GM21723 (cell line): ENCODE results near the gene ZDHHC24.
A peak's percentile ranks its signal among the peaks of the same experiment; 100 is the strongest.
"Not testable (repeated sequence)": the region's sequence is repeated elsewhere in the genome, so short reads cannot be mapped to it uniquely, and the experiment has no call there.

Experiments
- ATAC-seq: cut with Tn5 transposase; IDR thresholded peaks from one replicate; pipeline ENCODE4 v1.9.1; 2021; ENCODE audit warnings: mild to moderate bottlenecking, moderate library complexity; ENCODE audit not compliant: unreplicated experiment

The ZDHHC24 gene

GRCh38 chr11:66545701-66546367 is at the start of gene ZDHHC24:
Gene ZDHHC24 (minus strand): TSS chr11:66546048. CDS start chr11:66546003, 45 bp downstream.
- ATAC-seq = peak; percentile 83

GRCh38 chr11:66595245-66595904 is 49.5 kb upstream of the ZDHHC24 start:
- ATAC-seq = no peak

GRCh38 chr11:66593650-66594049 is 47.8 kb upstream of the ZDHHC24 start:
- ATAC-seq = no peak

GRCh38 chr11:66593303-66593635 is 47.4 kb upstream of the ZDHHC24 start:
- peak; percentile 2 for ATAC-seq

DNA sequence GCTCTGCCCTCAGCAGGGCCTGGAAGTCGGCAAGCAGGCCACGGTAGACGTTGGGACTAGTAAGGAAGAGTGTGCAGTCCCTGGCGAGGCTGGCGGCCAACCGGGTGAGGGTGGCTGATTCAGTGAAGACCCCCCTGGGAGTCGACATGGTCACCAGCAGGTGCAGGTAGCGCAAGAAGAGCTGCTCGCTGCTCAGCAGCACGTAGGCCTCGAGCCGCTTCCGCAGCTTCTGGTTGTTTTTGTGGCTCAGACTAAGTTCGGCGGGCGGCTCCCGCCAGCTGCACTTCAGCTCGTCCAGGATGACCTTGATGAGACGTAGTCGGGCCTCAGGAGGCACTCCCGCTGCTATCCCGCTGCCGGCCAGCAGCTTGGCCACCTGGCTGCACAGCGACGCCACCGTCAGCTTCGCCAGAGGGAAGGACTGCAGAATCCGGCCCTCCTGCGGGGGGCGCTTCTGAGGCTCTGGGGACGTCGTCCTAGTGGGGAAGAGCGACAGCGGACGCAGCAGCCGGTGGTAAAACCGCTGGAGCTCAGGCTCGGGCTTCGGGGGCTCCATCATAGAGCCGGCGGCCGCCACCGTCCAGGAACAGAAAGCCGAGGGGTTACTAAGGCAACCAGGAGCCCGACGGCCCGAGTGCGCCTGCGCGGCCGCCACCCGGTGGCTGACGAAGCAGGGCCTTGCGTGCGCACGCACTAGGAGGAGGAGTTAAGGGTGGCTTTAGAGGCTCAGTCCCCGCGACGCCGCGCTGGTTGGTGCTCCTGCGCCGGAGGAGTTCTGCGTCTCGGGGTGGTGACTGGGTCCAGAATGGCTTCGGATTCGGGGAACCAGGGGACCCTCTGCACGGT is 46.8 kb upstream of the ZDHHC24 start, which contains the start of the genes CCDC87 and CCS:
Gene CCDC87, minus strand, starts transcription at position 607 of the 846 bp plus-strand sequence. Its CDS starts 48 bp downstream, at position 559.
Gene CCS, plus strand, starts transcription at position 729 of the 846 bp plus-strand sequence. Its CDS starts 77 bp downstream, at position 806.
- ATAC-seq = peak; percentile 81

DNA sequence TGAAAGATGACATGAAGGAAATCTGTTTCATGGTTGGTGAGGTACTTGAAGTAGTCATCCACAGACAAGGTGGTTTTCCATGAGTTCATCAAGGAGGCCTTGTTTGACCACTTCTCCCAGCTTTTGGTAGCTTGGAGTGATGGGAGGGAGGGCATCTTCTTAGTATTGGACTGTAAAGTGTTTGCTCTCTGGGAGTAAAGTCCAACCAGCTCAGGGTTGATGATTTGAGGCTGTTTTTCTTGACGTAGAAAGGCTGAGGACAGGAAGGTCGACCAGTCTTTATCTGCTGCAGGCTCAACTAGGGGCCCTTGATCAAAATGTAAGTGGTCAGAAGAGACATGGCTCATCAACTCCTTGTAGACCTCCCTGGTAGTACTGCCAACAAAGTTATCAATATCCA is 45.3 kb upstream of the ZDHHC24 start:
- no peak for ATAC-seq

DNA sequence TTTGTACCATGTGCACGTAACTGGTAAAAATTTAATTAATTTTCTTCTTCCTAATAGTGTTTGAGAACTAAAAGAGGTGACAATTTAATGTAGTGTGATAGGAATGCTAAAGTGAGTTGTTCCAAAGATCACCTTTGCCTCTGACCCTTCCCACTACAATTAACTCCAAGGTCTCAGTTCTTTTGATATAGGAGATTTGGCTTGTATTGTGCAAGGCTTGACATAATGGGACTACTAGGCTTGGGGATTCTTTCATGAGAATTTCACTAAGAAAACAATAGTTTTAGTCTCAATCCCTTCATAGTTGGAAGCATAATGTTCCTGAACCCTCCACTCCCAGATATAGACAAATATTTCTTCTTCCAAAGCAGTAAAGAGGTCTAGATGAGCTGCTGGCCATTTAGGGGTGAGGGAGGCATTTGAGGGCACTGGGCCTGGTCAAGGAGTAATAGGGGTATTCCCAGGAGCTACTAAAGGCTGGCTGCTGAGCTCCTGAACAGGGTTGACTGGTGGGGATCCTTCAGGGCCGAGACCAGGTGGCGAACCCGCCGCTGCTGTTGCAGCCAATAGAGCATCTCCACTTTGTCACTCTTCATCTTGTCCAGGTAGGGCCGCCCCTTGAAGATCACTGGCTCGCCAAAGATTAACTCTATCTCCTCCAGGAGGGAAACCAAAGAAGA is 44.3 kb upstream of the ZDHHC24 start:
- ATAC-seq = no peak

- ATAC-seq = not testable (repeated sequence)
These were observed 43.5 kb upstream of the ZDHHC24 start for GRCh38 chr11:66589315-66589714.

GRCh38 chr11:66586136-66586535 is 40.3 kb upstream of the ZDHHC24 start:
- ATAC-seq = no peak

DNA sequence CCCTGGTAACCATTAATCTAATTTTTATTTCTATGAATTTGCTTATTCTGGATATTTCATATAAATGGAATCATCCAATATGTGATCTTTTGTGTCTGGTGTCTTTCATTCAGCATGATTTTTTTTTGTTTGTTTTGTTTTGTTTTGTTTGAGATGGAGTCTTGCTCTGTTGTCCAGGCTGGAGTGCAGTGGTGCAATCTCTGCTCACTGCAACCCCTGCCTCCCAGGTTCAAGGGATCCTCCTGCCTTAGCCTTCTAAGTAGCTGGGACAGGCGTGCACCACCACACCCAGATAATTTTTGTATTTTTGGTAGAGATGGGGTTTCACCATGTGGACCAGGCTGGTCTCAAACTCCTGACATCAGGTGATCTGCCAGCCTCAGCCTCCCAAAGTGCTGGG is 39.6 kb upstream of the ZDHHC24 start:
- ATAC-seq = not testable (repeated sequence)

DNA sequence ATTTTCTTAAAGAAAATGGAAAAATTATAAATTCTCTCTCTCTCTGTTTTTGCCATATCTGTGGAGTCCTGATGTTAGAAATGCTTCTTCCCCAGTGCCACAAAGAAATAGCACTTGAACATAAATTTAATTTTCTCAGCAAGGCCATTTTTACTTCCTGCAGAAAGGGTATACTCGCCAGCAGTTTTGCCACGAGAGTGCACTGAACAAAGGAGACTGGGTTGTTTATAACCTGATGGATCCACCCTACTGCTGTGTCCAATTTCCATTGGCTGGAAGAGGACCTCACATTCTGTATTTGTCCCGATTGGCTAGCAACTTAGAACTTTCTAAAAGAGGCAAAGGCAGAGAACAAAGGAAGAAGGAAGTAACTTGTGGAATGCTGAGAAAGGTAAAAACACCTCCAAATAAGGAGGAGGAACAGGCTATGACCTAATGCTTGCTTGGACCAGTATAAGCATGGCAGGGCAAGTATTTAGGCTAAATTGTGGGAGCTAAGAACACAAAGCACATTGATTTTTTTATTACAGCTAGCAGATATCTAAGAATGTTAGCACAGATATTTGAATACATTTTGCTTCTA is 36.8 kb upstream of the ZDHHC24 start:
- not testable (repeated sequence) for ATAC-seq

DNA sequence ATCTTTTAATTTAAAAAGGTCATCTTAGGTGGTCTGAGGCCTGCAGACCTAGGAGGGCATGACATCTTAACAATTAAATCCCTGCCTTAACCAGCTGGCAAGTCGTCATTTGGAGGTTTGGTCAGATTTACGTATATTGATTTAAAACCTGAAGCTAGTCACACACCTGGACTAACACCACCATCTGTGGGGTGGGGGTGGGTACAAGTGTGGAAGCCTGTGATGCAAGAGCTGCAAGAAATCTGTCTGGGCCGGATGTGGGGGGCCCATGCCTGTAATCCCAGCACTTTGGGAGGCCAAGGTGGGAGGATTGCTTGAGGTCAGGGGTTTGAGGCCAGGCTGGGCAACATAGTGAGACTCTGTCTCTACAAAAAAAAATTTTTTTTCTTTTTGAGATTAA is 35.4 kb upstream of the ZDHHC24 start:
- no peak for ATAC-seq

GRCh38 chr11:66580803-66581202 is 35.0 kb upstream of the ZDHHC24 start:
- ATAC-seq = no peak

GRCh38 chr11:66579017-66579606 is 33.3 kb upstream of the ZDHHC24 start:
- ATAC-seq = no peak

DNA sequence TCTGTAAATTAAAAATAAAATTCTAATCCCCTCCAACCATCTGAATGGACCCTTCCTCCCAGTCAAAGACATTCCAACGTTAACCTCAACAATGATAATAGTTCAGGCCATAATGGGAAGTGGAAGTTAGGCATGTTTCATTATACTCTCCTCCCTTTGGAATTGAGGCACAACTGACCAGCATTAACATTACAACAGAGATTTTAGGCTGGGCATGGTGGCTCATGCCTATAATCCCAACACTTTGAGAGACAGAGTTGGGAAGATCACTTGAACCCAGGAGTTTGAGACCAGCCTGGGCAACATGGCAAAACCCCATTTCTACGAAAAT is 25.0 kb upstream of the ZDHHC24 start:
- ATAC-seq = no peak

- no peak for ATAC-seq
These were observed 24.4 kb upstream of the ZDHHC24 start for GRCh38 chr11:66570079-66570849.

DNA sequence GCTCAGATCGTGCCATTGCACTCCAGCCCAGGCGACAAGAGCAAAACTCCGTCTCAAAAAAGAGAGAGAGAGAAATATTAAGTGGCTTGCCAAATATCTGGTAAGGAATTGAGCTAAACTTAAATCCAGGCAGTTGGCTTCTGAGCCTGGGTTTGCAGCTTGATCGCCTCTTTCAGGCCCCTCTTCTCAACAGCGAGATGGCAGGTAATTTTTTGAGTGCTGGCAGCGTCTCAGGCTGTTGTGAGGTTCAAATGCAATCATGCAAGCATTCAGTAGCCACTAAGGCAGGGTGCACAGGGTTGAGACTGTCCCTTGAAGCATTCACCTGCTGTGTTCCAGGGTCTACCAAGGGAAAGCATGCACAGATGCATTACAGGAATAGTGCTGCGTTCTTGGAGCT is 23.2 kb upstream of the ZDHHC24 start:
- no peak for ATAC-seq

- no peak for ATAC-seq
These were observed 22.5 kb upstream of the ZDHHC24 start, which contains the start of gene CTSF for GRCh38 chr11:66568124-66568916. Gene CTSF (minus strand): TSS chr11:66568606. CDS start chr11:66568486, 120 bp downstream.

GRCh38 chr11:66567787-66568123 is 21.9 kb upstream of the ZDHHC24 start:
- no peak for ATAC-seq
